ENCODE data around the gene TTC28. TPM values are rescaled to one million over a fixed set of nuclear protein-coding genes. Genes with fewer than 3 reads are reported as not detected.
A peak's percentile ranks its signal among the peaks of the same experiment; 100 is the strongest.

Gene TTC28
- total and polyA plus RNA-seq, 2 donors (not counting 3 experiments of a cell fraction or from before 2014, with no cell fraction given), result 16.5 to 51.1 TPM

GRCh38 chr22:28183078-28183860 lies 496.4 kb downstream of the TTC28 start:
- Histone ChIP-seq H4K20me1 (replicated peaks; ENCODE audit: control insufficient read depth, extremely low read depth, insufficient read depth, low read length) (peaks cover 4% of the 10 kb centered on the region), H3K4me2 (ENCODE audit: insufficient read depth, low read length) (no peak overlapping the region), H3K36me3 (ENCODE audit: control insufficient read depth in 2 of 2, extremely low read depth in 1 of 2, insufficient read depth in 2 of 2, low read length in 2 of 2) (no peaks in the 10 kb centered on the region), H2AFZ (ENCODE audit: low read depth, low read length) (no peak overlapping the region), H3K9ac (replicated peaks; ENCODE audit: extremely low read depth, insufficient read depth, low read length) (no peak overlapping the region), H3K27ac (ENCODE audit: insufficient read depth, low read depth, low read length) (no peak overlapping the region), H3K79me2 (ENCODE audit: control insufficient read depth, insufficient read depth, low read length) (no peaks in the 10 kb centered on the region), H3K27me3 (ENCODE audit: control insufficient read depth in 2 of 2, insufficient read depth in 2 of 2, low read length in 2 of 2) (no peaks in the 10 kb centered on the region), H3K4me3 (replicated peaks in 1 of 3; ENCODE audit: insufficient read depth in 1 of 3, low read depth in 1 of 3, low read length in 3 of 3) (no peak overlapping the region), H3K9me1 (replicated peaks; ENCODE audit: control insufficient read depth, extremely low read depth, insufficient read depth, low read length) (no peaks in the 10 kb centered on the region), H3K4me1 (ENCODE audit: control insufficient read depth, extremely low read depth, insufficient read depth, low read length) (peaks cover 2% of the 10 kb centered on the region), H3K9me3 (replicated peaks; ENCODE audit: control insufficient read depth, insufficient read depth, low read length) (no peaks in the 10 kb centered on the region)
- no peak for TF ChIP-seq FOS (IDR thresholded peaks at IDR 0.05; ENCODE audit: borderline replicate concordance, insufficient read depth, low read length)
- no peak for TF ChIP-seq POLR2AphosphoS5 (IDR thresholded peaks at IDR 0.05; ENCODE audit: insufficient read depth, low read depth, low read length)
- intact Hi-C loops (cut with micrococcal nuclease), result no loop called here
- DNase-seq (ENCODE audit: low read depth, low spot score) (no peak), FAIRE-seq (no peak)
- BruUV-seq (replicated peaks), result no TSS peak
- POLR2A ChIA-PET, result interaction anchor here (0.9 kb wide), 1 partner anchor 10 kb away, joined by 3 read pairs; no protein-coding TSS in a partner anchor
- CTCF ChIA-PET, result interaction anchor here (0.6 to 1.4 kb wide), 4 partner anchors 12 to 417 kb away, joined by 3 to 4 read pairs (median 3); no protein-coding TSS in a partner anchor
- dilution Hi-C loops (cut with MboI; ENCODE audit: extremely low pct_ligation_motif_present, low sequenced_read_pairs), result no loop called here

GRCh38 chr22:28180804-28181731 lies 498.6 kb downstream of the TTC28 start:
- intact Hi-C loops (cut with micrococcal nuclease), result no loop called here
- ChIA-PET CTCF (interaction anchor here (1.0 to 1.1 kb wide), 2 partner anchors 28 to 57 kb away, joined by 3 to 5 read pairs; no protein-coding TSS in a partner anchor), POLR2A (interaction anchor here (0.5 kb wide), 1 partner anchor 239 kb away, joined by 10 read pairs; no protein-coding TSS in a partner anchor)
- H3K27ac ChIP-seq (ENCODE audit: insufficient read depth, low read depth, low read length), result no peak overlapping the region
- H3K9me3 ChIP-seq (replicated peaks; ENCODE audit: control insufficient read depth, insufficient read depth, low read length), result no peaks in the 10 kb centered on the region
- no peak for FAIRE-seq
- H2AFZ ChIP-seq (ENCODE audit: low read depth, low read length), result no peak overlapping the region
- no peaks in the 10 kb centered on the region for H3K36me3 ChIP-seq (ENCODE audit: control insufficient read depth in 2 of 2, extremely low read depth in 1 of 2, insufficient read depth in 2 of 2, low read length in 2 of 2)
- H3K4me3 ChIP-seq (replicated peaks in 1 of 3; ENCODE audit: insufficient read depth in 1 of 3, low read depth in 1 of 3, low read length in 3 of 3), result no peak overlapping the region
- no peak overlapping the region for H3K4me2 ChIP-seq (ENCODE audit: insufficient read depth, low read length)
- peaks cover 2% of the 10 kb centered on the region for H3K4me1 ChIP-seq (ENCODE audit: control insufficient read depth, extremely low read depth, insufficient read depth, low read length)
- H4K20me1 ChIP-seq (replicated peaks; ENCODE audit: control insufficient read depth, extremely low read depth, insufficient read depth, low read length), result peaks cover 2% of the 10 kb centered on the region
- no peak for TF ChIP-seq GATA2 (IDR thresholded peaks at IDR 0.05; ENCODE audit: insufficient read depth, insufficient read length, low read depth, low read length)
- BruUV-seq (replicated peaks), result no TSS peak
- peak; percentile 26 for DNase-seq (ENCODE audit: low read depth, low spot score)
- H3K79me2 ChIP-seq (ENCODE audit: control insufficient read depth, insufficient read depth, low read length), result no peaks in the 10 kb centered on the region
- dilution Hi-C loops (cut with MboI; ENCODE audit: extremely low pct_ligation_motif_present, low sequenced_read_pairs), result no loop called here
- H3K27me3 ChIP-seq (ENCODE audit: control insufficient read depth in 2 of 2, insufficient read depth in 2 of 2, low read length in 2 of 2), result no peaks in the 10 kb centered on the region
- no peaks in the 10 kb centered on the region for H3K9me1 ChIP-seq (replicated peaks; ENCODE audit: control insufficient read depth, extremely low read depth, insufficient read depth, low read length)
- H3K9ac ChIP-seq (replicated peaks; ENCODE audit: extremely low read depth, insufficient read depth, low read length), result no peak overlapping the region

All from endothelial cell of umbilical vein (primary cell).